RWPE2 (cell line): ENCODE data around the gene TERB1.

Source experiments
- ATAC-seq: fragments of 200-7000 bp; cut with Tn5 transposase; 3 replicates; pipeline ENCODE4 v1.9.1; 2021; ENCODE audit warnings: low read depth
- DNase-seq: peaks from one replicate; pipeline ENCODE4 v3.0.0-alpha.2; 2020; ENCODE audit warnings: low spot score
- H3K27ac ChIP-seq: fragments of 450-650 bp; 2 replicates; pipeline ENCODE4 v1.5.1; 2017; ENCODE audit warnings: mild to moderate bottlenecking; ENCODE audit not compliant: poor library complexity, severe bottlenecking
- H3K27me3 ChIP-seq: fragments of 250-450 bp; sonication (Bioruptor Pico); 2 replicates; pipeline ENCODE4 v1.5.1; 2021; ENCODE audit warnings: mild to moderate bottlenecking, moderate library complexity; ENCODE audit not compliant: insufficient read depth, poor library complexity, severe bottlenecking
- H3K36me3 ChIP-seq: fragments of 250-450 bp; sonication (Bioruptor Pico); 2 replicates; pipeline ENCODE4 v1.5.1; 2020; ENCODE audit warnings: low read depth, mild to moderate bottlenecking, moderate library complexity
- H3K4me1 ChIP-seq: fragments of 250-450 bp; sonication (Bioruptor Pico); 2 replicates; pipeline ENCODE4 v1.5.1; 2021; ENCODE audit warnings: mild to moderate bottlenecking, moderate library complexity; ENCODE audit not compliant: insufficient read depth, poor library complexity, severe bottlenecking
- H3K4me3 ChIP-seq: fragments of 250-450 bp; sonication (Bioruptor Pico); 2 replicates; pipeline ENCODE4 v1.5.1; 2021; ENCODE audit warnings: mild to moderate bottlenecking, moderate library complexity; ENCODE audit not compliant: severe bottlenecking
- H3K9me3 ChIP-seq: fragments of 250-450 bp; sonication (Bioruptor Pico); 2 replicates; pipeline ENCODE4 v1.5.1; 2021; ENCODE audit warnings: mild to moderate bottlenecking, moderate library complexity; ENCODE audit not compliant: severe bottlenecking
- CTCF ChIP-seq: fragments of 450-650 bp; IDR thresholded peaks from one replicate; pipeline ENCODE4 v1.5.1; 2017; ENCODE audit warnings: mild to moderate bottlenecking, moderate library complexity; ENCODE audit not compliant: poor library complexity, severe bottlenecking

TERB1 gene

GRCh38 chr16:66845080-66845410 is 43.7 kb upstream of the TERB1 start:
- peaks cover 30% of the 10 kb centered on the region for H3K27me3 ChIP-seq
- no peaks in the 10 kb centered on the region for H3K36me3 ChIP-seq
- H3K27ac ChIP-seq: no peak overlapping the region
- DNase-seq (peak; percentile 27), ATAC-seq (no peak; the same call in 2 of the 3 replicates)
- H3K4me3 ChIP-seq: peak overlapping the region; percentile 10
- H3K4me1 ChIP-seq: no peaks in the 10 kb centered on the region
- no peak for TF ChIP-seq CTCF
- H3K9me3 ChIP-seq: no peaks in the 10 kb centered on the region

GRCh38 chr16:66844342-66845079 is 43.1 kb upstream of the TERB1 start, which contains the start of gene CA7:
Gene CA7, plus strand, starts transcription at chr16:66844414. Its CDS starts 74 bp downstream, at chr16:66844488.
- ATAC-seq (peak; percentile 17; the same call in 2 of the 3 replicates), DNase-seq (peak; percentile 49)
- TF ChIP-seq CTCF: no peak
- H3K4me3 ChIP-seq: peak within 1 kb of the TSS; percentile 10
- no peaks in the 10 kb centered on the region for H3K4me1 ChIP-seq
- peaks cover 30% of the 10 kb centered on the region for H3K27me3 ChIP-seq
- no peaks in the 10 kb centered on the region for H3K9me3 ChIP-seq
- H3K27ac ChIP-seq: no peak within 1 kb of the TSS
- no peaks in the 10 kb centered on the region for H3K36me3 ChIP-seq

GRCh38 chr16:66844009-66844341 is 42.6 kb upstream of the TERB1 start:
- no peak for TF ChIP-seq CTCF
- Histone ChIP-seq H3K27ac (no peak overlapping the region), H3K36me3 (no peaks in the 10 kb centered on the region), H3K4me1 (no peaks in the 10 kb centered on the region), H3K9me3 (no peaks in the 10 kb centered on the region), H3K4me3 (no peak overlapping the region), H3K27me3 (peaks cover 30% of the 10 kb centered on the region)
- no peak for ATAC-seq
- peak; percentile 38 for DNase-seq

GRCh38 chr16:66843191-66843590 is 41.8 kb upstream of the TERB1 start:
- peak; percentile 24 for DNase-seq
- no peak for TF ChIP-seq CTCF
- Histone ChIP-seq H3K9me3 (no peaks in the 10 kb centered on the region), H3K4me1 (no peaks in the 10 kb centered on the region), H3K4me3 (no peak overlapping the region), H3K36me3 (no peaks in the 10 kb centered on the region), H3K27ac (no peak overlapping the region), H3K27me3 (peaks cover 30% of the 10 kb centered on the region)
- ATAC-seq: no peak

- DNase-seq: peak; percentile 50
- no peak for TF ChIP-seq CTCF
Observed at GRCh38 chr16:66842765-66843164, 41.4 kb upstream of the TERB1 start.

More at GRCh38 chr16:66842765-66843164, 41.4 kb upstream of the TERB1 start:
- no peak overlapping the region for H3K4me3 ChIP-seq
- peaks cover 30% of the 10 kb centered on the region for H3K27me3 ChIP-seq
- H3K27ac ChIP-seq: no peak overlapping the region
- ATAC-seq: peak; percentile 25; the same call in 1 of the 3 replicates
- H3K36me3 ChIP-seq: no peaks in the 10 kb centered on the region
- no peaks in the 10 kb centered on the region for H3K4me1 ChIP-seq
- H3K9me3 ChIP-seq: no peaks in the 10 kb centered on the region
